Dendritic cell treated with granulocyte-macrophage colony-stimulating factor and Interleukin-4, amounts not matched to agents 40 ng/mL and 50 ng/mL, for 4 days (primary cell): ENCODE measurements around the gene BST1.
A peak's percentile ranks its signal among the peaks of the same experiment; 100 is the strongest.

Experiments used
- H3K27ac Mint-ChIP-seq: one replicate; pipeline ENCODE4 v1.8.0; 2022; ENCODE audit warnings: mild to moderate bottlenecking, mixed read lengths
- H3K27me3 Mint-ChIP-seq: one replicate; pipeline ENCODE4 v1.8.0; 2022; ENCODE audit warnings: mild to moderate bottlenecking, mixed read lengths
- H3K36me3 Mint-ChIP-seq: one replicate; pipeline ENCODE4 v1.8.0; 2022; ENCODE audit warnings: low read depth, mixed read lengths
- H3K4me1 Mint-ChIP-seq: one replicate; pipeline ENCODE4 v1.8.0; 2022; ENCODE audit warnings: low read depth, mixed read lengths
- H3K4me3 Mint-ChIP-seq: one replicate; pipeline ENCODE4 v1.8.0; 2022; ENCODE audit warnings: mild to moderate bottlenecking, moderate library complexity, mixed read lengths
- H3K9me3 Mint-ChIP-seq: one replicate; pipeline ENCODE4 v1.8.0; 2022; ENCODE audit warnings: mixed read lengths
- intact Hi-C: fragments of 100-400 bp; cut with micrococcal nuclease; formaldehyde crosslinking; loops from one replicate; pipeline ENCODE4 v1.15.0; 2022

The BST1 gene

GRCh38 chr4:15668566-15669435, 34.1 kb upstream of the BST1 start:
- Mint-ChIP-seq H3K27ac (no peak overlapping the region), H3K36me3 (no peaks in the 10 kb centered on the region), H3K4me3 (no peak overlapping the region), H3K9me3 (no peaks in the 10 kb centered on the region), H3K27me3 (no peaks in the 10 kb centered on the region), H3K4me1 (peaks cover 36% of the 10 kb centered on the region)
- intact Hi-C loops: no loop called here

DNA sequence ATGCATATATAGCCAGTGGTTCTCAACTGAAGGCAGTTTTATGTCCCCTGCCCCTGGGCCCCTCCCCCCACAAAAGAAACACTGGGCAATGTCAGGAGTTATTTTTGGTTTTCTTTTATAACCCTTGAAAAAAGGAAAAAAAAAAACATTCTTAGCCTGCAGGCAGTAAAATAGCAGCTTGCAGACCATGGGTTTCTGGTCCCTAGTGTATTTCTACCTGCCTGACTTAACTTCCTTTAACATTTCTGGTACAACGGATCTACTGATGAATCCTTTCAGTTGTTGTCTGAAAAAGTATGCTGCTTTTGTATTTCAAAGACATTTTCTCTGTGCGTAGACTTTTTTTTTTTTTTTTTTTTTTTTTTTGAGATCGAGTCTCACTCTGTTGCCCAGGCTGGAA, 32.3 kb upstream of the BST1 start:
- intact Hi-C loops: no loop called here
- H3K9me3 Mint-ChIP-seq: no peaks in the 10 kb centered on the region
- no peaks in the 10 kb centered on the region for H3K36me3 Mint-ChIP-seq
- H3K4me1 Mint-ChIP-seq: peaks cover 31% of the 10 kb centered on the region
- no peaks in the 10 kb centered on the region for H3K27me3 Mint-ChIP-seq
- H3K4me3 Mint-ChIP-seq: no peak overlapping the region
- H3K27ac Mint-ChIP-seq: no peak overlapping the region

DNA sequence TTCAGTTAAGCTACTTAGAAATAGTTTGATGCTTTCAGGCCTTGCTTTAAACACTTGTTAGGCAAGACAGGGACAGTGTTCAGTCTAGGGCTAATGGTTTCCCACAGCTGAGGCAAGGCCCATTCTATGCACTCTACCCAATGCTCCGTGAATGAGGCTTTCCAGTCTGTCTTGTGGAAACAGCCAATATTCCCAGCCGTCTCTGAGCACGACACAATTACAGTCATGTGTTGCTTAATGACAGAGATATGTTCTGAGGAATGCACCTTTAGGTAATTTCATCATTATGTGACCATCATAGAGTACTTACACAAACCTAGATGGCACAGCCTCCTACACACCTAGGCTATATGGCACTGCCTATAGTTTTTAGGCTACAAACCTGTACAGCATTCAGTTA, 30.8 kb upstream of the BST1 start:
- Mint-ChIP-seq H3K4me3 (no peak overlapping the region), H3K4me1 (peaks cover 29% of the 10 kb centered on the region), H3K36me3 (no peaks in the 10 kb centered on the region), H3K27ac (no peak overlapping the region), H3K9me3 (no peaks in the 10 kb centered on the region), H3K27me3 (no peaks in the 10 kb centered on the region)
- intact Hi-C loops: no loop called here

DNA sequence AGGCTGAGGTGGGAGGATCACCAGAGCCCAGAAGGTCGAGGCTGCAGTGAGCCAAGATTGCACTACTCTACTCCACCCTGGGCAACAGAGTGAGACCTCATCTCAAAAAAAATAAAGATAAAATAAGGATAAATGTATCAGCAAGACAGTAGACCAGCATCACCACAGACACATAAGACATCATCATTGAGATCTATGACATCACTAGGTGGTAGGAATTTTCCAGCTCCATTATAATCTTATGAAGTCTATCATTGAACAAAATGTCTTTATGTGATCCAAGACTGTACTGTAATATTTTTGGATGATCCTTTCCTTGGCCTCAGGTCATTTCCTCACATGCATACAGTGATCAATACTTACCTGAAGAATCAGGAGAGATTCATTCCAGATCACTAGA, 29.5 kb upstream of the BST1 start:
- no peaks in the 10 kb centered on the region for H3K9me3 Mint-ChIP-seq
- H3K4me1 Mint-ChIP-seq: peaks cover 35% of the 10 kb centered on the region
- H3K4me3 Mint-ChIP-seq: no peak overlapping the region
- no peaks in the 10 kb centered on the region for H3K27me3 Mint-ChIP-seq
- intact Hi-C loops: no loop called here
- no peaks in the 10 kb centered on the region for H3K36me3 Mint-ChIP-seq
- H3K27ac Mint-ChIP-seq: peak overlapping the region; percentile 68

- intact Hi-C loops: no loop called here
- Mint-ChIP-seq H3K4me3 (no peak overlapping the region), H3K27ac (peak overlapping the region; percentile 68), H3K9me3 (no peaks in the 10 kb centered on the region), H3K27me3 (no peaks in the 10 kb centered on the region), H3K4me1 (peaks cover 39% of the 10 kb centered on the region), H3K36me3 (no peaks in the 10 kb centered on the region)
These were observed 28.8 kb upstream of the BST1 start for GRCh38 chr4:15674046-15674445.

DNA sequence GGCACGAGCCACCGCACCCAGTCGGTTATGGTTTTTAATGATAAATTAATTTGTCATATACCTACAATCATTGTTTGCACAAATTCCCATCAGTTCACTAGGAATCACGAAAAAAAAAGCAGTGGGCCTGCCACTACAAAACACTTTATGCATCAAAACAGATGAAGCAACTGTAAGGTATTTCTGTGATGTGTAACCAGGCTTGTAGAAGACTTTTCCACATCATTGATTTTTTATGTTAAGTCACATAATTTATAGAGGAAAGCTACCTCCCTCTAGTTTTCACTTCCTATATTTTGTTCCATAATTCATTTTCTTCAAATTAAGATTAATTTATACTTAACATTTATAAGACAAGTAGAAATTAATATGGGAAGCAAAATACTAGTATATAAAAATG, 27.9 kb upstream of the BST1 start:
- Mint-ChIP-seq H3K36me3 (no peaks in the 10 kb centered on the region), H3K4me3 (no peak overlapping the region), H3K4me1 (peaks cover 45% of the 10 kb centered on the region), H3K9me3 (no peaks in the 10 kb centered on the region), H3K27me3 (no peaks in the 10 kb centered on the region), H3K27ac (peak overlapping the region; percentile 68)
- intact Hi-C loops: no loop called here

DNA sequence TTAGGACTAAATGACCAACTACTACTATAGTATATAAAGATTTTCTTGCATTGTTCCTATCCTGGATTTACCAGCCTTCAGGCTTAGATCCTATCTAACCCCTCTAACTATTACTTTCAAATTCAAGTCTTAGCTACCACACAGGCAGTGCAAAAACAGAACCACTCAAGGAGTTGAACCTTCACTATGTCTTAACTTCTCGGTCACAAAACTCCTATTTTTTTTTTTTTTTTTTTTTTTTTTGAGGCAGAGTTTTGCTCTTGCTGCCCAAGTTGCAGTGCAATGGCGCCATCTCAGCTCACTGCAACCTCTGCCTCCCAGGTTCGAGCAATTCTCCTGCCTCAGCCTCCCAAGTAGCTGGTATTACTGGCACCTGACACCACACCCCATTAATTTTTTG, 27.5 kb upstream of the BST1 start:
- Mint-ChIP-seq H3K4me3 (peak overlapping the region; percentile 4), H3K27me3 (no peaks in the 10 kb centered on the region), H3K27ac (peak overlapping the region; percentile 56), H3K36me3 (no peaks in the 10 kb centered on the region), H3K4me1 (peaks cover 49% of the 10 kb centered on the region), H3K9me3 (no peaks in the 10 kb centered on the region)
- intact Hi-C loops: no loop called here

- Mint-ChIP-seq H3K4me3 (no peak overlapping the region), H3K27me3 (no peaks in the 10 kb centered on the region)
- intact Hi-C loops: no loop called here
These were observed 26.8 kb upstream of the BST1 start for GRCh38 chr4:15676039-15676438.

DNA sequence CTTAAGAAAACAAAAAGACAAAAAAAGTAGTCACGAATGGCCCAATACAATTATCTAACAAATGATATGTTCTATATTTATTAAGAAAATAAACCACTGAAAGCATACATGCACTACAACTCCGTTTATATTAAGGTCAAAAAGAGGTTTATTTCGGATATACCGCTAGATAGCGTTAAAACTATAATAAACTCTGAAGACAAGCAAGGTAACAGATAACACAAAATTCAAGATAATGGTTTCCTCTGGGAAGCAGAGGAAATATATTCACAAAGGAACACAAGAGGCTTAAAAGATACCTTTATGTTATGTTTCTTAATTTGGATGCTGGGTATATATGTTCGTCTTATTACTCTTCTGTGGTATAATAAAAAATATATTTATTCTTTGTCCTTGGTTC, 26.0 kb upstream of the BST1 start:
- Mint-ChIP-seq H3K27ac (no peak overlapping the region), H3K4me3 (no peak overlapping the region), H3K4me1 (peaks cover 45% of the 10 kb centered on the region), H3K27me3 (no peaks in the 10 kb centered on the region), H3K36me3 (peaks cover 9% of the 10 kb centered on the region), H3K9me3 (no peaks in the 10 kb centered on the region)
- intact Hi-C loops: no loop called here

More at GRCh38 chr4:15676039-15676438, 26.8 kb upstream of the BST1 start:
- H3K4me1 Mint-ChIP-seq: peaks cover 49% of the 10 kb centered on the region
- H3K27ac Mint-ChIP-seq: no peak overlapping the region
- H3K36me3 Mint-ChIP-seq: peaks cover under 1% of the 10 kb centered on the region
- no peaks in the 10 kb centered on the region for H3K9me3 Mint-ChIP-seq

DNA sequence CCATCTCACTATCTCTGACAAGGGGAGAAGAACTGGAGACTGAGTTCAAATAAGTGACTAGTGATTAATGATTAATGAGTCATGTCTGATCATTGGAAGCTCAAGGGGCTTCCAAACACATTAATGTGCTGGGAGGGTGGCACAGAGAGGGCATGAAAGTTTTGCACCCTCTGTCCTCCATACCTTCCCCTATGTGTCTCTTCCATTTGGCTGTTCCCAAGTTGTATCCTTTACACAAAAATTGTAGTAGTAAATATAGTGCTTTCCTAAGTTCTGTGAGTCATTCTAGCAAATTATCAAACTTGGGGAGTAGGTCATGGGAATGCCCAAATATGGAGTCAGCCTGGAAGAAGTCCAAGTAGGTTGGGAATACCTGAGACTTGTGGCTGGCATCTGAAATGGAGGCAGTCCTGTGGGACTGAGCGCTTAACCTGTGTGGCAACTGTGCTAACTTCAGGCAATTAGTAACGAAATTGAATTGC, 25.3 kb upstream of the BST1 start:
- intact Hi-C loops: no loop called here
- no peaks in the 10 kb centered on the region for H3K9me3 Mint-ChIP-seq
- peaks cover 12% of the 10 kb centered on the region for H3K36me3 Mint-ChIP-seq
- H3K4me3 Mint-ChIP-seq: no peak overlapping the region
- H3K27me3 Mint-ChIP-seq: no peaks in the 10 kb centered on the region
- H3K27ac Mint-ChIP-seq: no peak overlapping the region
- peaks cover 52% of the 10 kb centered on the region for H3K4me1 Mint-ChIP-seq

- H3K27ac Mint-ChIP-seq: peak overlapping the region; percentile 98
- H3K36me3 Mint-ChIP-seq: peaks cover 22% of the 10 kb centered on the region
- intact Hi-C loops: loop anchor here (1.0 to 5.0 kb wide), 2 partner anchors 26 to 679 kb away; partner anchors contain the start of genes CPEB2 and FBXL5
- no peaks in the 10 kb centered on the region for H3K9me3 Mint-ChIP-seq
- H3K4me1 Mint-ChIP-seq: peaks cover 62% of the 10 kb centered on the region
- H3K27me3 Mint-ChIP-seq: no peaks in the 10 kb centered on the region
- peak overlapping the region; percentile 93 for H3K4me3 Mint-ChIP-seq
These were observed 21.8 kb upstream of the BST1 start for GRCh38 chr4:15681067-15681371.

GRCh38 chr4:15681372-15682241, 21.3 kb upstream of the BST1 start, which contains the start of gene FAM200B:
TSS of gene FAM200B (plus strand) at chr4:15681827. CDS start at chr4:15686978, 5,151 bp downstream.
- H3K27ac Mint-ChIP-seq: peak within 1 kb of the TSS; percentile 98
- peaks cover 64% of the 10 kb centered on the region for H3K4me1 Mint-ChIP-seq
- H3K4me3 Mint-ChIP-seq: peak within 1 kb of the TSS; percentile 93
- no peaks in the 10 kb centered on the region for H3K9me3 Mint-ChIP-seq
- H3K36me3 Mint-ChIP-seq: peaks cover 28% of the 10 kb centered on the region
- no peaks in the 10 kb centered on the region for H3K27me3 Mint-ChIP-seq
- intact Hi-C loops: loop anchor here (1.0 to 5.0 kb wide), 3 partner anchors 19 to 679 kb away; partner anchors contain the start of genes CPEB2 and FBXL5

DNA sequence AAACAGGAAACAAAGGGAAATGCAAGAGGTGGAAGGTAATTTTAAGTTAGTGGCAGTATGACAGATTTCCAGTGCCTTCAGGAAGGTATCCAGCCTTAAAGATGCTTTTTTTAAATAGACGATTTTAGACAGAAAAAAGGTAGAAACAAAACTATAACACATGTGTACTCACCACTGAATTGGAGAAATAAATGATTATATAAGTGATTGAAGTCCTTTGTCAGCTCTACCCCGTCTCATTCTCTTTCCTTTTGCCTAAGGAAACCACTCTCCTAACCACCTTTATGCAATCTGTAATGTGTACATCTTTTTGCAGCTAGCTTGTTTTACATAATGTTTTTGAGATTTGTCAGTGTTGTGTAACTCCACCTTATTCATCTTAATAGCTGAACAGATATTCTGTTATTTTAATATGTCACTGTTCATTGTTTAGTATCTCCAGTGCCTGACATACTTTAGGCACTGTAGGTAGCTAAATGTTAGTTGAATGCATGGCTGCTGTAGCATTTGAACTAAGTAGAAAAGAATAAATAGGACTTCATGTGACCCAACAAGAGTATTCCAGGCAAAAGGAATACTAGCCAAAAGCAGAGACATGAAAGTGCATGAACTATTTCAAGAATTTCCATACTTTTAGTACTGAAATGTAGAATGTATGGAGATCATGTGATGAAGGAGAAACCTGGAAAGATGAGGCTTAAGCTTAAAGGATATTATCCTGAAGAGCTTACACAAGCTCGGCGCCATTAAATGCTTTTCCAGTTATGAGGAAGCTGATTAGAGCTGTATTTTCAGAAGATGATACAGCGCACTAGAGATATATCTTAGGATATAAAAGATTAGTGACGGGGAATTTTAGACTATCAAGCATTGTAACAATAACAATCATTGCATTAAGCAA, 20.4 kb upstream of the BST1 start:
- peaks cover 37% of the 10 kb centered on the region for H3K36me3 Mint-ChIP-seq
- peak overlapping the region; percentile 98 for H3K27ac Mint-ChIP-seq
- peaks cover 65% of the 10 kb centered on the region for H3K4me1 Mint-ChIP-seq
- H3K9me3 Mint-ChIP-seq: no peaks in the 10 kb centered on the region
- H3K4me3 Mint-ChIP-seq: peak overlapping the region; percentile 93
- H3K27me3 Mint-ChIP-seq: no peaks in the 10 kb centered on the region
- intact Hi-C loops: loop anchor here (2.0 to 5.0 kb wide), 2 partner anchors 18 to 680 kb away; partner anchors contain the start of gene CPEB2
